C4-2B (cell line): ENCODE data around the gene DPP8.

Experiments
- ZFX ChIP-seq: fragments of 450-650 bp; IDR thresholded peaks from 2 replicates; pipeline ENCODE4 v1.6.1; 2017
- TF ChIP-seq, protein P1 (sequence below): fragments of 450-650 bp; conservative IDR thresholded peaks from 2 replicates; pipeline ENCODE4 v1.5.1; 2017; ENCODE audit warnings: mild to moderate bottlenecking

DNA sequence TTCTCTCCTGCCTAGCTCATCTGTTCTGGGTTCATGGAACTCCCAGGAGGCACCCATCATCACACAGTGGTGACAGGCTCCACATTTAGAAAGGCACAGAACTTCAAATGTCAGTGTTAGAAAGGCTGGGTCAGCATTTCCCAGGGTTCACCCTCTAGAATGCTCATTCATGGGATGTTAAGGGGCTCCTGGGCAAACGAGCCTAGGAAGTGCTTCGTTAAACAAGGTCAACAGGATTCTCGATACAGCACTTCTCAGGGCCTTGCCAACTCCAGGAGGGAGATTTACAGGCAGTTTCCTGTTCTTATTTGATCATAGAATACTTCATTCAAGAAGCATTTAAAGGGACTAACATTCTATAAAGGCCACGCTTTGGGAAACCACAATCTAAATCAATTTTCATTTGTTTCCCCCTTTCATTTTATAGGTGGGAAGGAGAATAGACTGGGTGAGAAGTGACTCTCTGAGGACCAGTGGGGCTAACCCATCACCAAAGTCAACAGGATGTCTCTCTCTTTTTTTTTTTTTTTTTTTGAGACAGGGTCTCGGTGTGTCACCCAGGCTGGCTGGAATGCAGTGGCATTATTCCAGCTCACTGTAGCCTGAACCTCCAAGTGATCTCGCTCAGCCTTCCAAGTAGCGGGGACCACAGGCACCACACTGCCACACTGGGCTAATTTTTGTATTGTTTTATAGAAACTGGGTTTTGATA, 109.0 kb downstream of the DPP8 start:
- TF ChIP-seq, protein P1, sequence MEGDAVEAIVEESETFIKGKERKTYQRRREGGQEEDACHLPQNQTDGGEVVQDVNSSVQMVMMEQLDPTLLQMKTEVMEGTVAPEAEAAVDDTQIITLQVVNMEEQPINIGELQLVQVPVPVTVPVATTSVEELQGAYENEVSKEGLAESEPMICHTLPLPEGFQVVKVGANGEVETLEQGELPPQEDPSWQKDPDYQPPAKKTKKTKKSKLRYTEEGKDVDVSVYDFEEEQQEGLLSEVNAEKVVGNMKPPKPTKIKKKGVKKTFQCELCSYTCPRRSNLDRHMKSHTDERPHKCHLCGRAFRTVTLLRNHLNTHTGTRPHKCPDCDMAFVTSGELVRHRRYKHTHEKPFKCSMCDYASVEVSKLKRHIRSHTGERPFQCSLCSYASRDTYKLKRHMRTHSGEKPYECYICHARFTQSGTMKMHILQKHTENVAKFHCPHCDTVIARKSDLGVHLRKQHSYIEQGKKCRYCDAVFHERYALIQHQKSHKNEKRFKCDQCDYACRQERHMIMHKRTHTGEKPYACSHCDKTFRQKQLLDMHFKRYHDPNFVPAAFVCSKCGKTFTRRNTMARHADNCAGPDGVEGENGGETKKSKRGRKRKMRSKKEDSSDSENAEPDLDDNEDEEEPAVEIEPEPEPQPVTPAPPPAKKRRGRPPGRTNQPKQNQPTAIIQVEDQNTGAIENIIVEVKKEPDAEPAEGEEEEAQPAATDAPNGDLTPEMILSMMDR = no peak
- TF ChIP-seq ZFX = no peak
